GM03348 (cell line): Measurements from ENCODE around the gene SH3D19.
"Not testable (repeated sequence)": the region's sequence is repeated elsewhere in the genome, so short reads cannot be mapped to it uniquely, and the experiment has no call there.

ENCODE experiments used
- DNase-seq: peaks from one replicate; pipeline ENCODE4 v3.0.0; 2012; ENCODE audit warnings: low spot score

The SH3D19 gene

GRCh38 chr4:151325111-151325948, at the start of gene SH3D19:
SH3D19 (minus strand) TSS chr4:151325605; CDS start chr4:151325352, 253 bp downstream.
- DNase-seq: peak; percentile 91

- DNase-seq: peak; percentile 92
Observed at GRCh38 chr4:151362404-151363164, 37.2 kb upstream of the SH3D19 start.

- DNase-seq: no peak
Observed at GRCh38 chr4:151361966-151362365, 36.6 kb upstream of the SH3D19 start.

- no peak for DNase-seq
Observed at GRCh38 chr4:151361126-151361525, 35.7 kb upstream of the SH3D19 start.

GRCh38 chr4:151359576-151359975, 34.2 kb upstream of the SH3D19 start:
- no peak for DNase-seq

- DNase-seq: no peak
Observed at GRCh38 chr4:151358266-151358665, 32.9 kb upstream of the SH3D19 start.

GRCh38 chr4:151356510-151356909, 31.1 kb upstream of the SH3D19 start:
- DNase-seq: peak; percentile 51

GRCh38 chr4:151355155-151355554, 29.8 kb upstream of the SH3D19 start:
- DNase-seq: no peak

- DNase-seq: no peak
Observed at GRCh38 chr4:151347490-151348235, 22.3 kb upstream of the SH3D19 start.

GRCh38 chr4:151344948-151345347, 19.5 kb upstream of the SH3D19 start:
- no peak for DNase-seq

- no peak for DNase-seq
Observed at GRCh38 chr4:151340751-151341385, 15.5 kb upstream of the SH3D19 start.

- DNase-seq: no peak
Observed at GRCh38 chr4:151339467-151339866, 14.1 kb upstream of the SH3D19 start.

- no peak for DNase-seq
Observed at GRCh38 chr4:151331276-151332042, 6.1 kb upstream of the SH3D19 start.

- DNase-seq: no peak
Observed at GRCh38 chr4:151329217-151330007, 4.0 kb upstream of the SH3D19 start.

GRCh38 chr4:151325949-151326246, 493 bp upstream of the SH3D19 start:
- no peak for DNase-seq

GRCh38 chr4:151324752-151325110, 674 bp downstream of the SH3D19 start:
- DNase-seq: peak; percentile 62

GRCh38 chr4:151324124-151324751, 1.2 kb downstream of the SH3D19 start:
- no peak for DNase-seq

- DNase-seq: no peak
Observed at GRCh38 chr4:151323667-151324066, 1.7 kb downstream of the SH3D19 start.

- DNase-seq: no peak
Observed at GRCh38 chr4:151322570-151322969, 2.8 kb downstream of the SH3D19 start.

- not testable (repeated sequence) for DNase-seq
Observed at GRCh38 chr4:151322161-151322560, 3.2 kb downstream of the SH3D19 start.
